Measurements from ENCODE around the gene TRIM47. TPM values are rescaled to one million over a fixed set of nuclear protein-coding genes. Genes with fewer than 3 reads are reported as not detected.

The TRIM47 gene
- total and polyA plus RNA-seq, 2 of the 13 experiments (the other 11 are each of a cell fraction or from before 2014, with no cell fraction given), result 33.5 to 82.0 TPM

DNA sequence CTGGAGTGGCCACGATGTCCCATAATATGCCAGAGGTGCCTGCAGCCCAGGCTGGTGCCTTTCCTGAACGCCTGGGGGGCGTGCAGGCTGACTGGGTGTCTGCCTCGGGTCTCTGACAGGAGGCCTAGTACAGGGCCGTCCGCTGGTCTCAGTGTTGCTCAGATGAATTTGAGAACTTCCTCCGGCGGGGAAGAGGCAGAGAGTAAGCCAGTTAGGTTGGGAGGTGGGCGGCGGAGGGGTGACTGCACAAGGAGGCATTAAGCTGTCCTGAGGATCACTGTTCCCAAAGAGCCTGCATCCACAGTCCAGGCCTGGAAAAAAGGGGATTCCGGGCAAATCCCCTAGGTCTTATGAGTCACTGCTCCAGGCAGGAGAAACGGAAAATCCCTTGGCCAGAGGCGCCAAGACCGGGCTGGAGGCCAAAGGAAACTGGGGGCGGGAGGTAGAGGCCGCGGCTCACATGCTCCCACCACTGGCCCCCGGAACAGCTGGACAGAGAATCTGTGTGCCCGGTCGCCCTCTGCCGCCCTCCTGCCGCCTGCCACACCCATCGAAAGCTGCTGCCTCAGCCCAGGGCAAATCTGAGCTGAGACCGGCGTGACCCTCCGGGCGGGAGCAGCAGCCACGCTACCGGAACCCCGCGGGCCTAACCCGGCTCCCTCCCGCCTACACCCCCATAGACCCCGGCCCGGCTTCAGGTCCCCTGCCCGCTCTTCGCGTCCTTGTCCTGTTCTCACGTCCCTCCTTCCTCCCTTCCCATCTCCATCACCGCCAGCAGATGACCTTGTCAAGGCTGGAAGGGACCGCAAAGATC lies 1.2 kb downstream of the TRIM47 start (continued):
- TF ChIP-seq, protein P1, sequence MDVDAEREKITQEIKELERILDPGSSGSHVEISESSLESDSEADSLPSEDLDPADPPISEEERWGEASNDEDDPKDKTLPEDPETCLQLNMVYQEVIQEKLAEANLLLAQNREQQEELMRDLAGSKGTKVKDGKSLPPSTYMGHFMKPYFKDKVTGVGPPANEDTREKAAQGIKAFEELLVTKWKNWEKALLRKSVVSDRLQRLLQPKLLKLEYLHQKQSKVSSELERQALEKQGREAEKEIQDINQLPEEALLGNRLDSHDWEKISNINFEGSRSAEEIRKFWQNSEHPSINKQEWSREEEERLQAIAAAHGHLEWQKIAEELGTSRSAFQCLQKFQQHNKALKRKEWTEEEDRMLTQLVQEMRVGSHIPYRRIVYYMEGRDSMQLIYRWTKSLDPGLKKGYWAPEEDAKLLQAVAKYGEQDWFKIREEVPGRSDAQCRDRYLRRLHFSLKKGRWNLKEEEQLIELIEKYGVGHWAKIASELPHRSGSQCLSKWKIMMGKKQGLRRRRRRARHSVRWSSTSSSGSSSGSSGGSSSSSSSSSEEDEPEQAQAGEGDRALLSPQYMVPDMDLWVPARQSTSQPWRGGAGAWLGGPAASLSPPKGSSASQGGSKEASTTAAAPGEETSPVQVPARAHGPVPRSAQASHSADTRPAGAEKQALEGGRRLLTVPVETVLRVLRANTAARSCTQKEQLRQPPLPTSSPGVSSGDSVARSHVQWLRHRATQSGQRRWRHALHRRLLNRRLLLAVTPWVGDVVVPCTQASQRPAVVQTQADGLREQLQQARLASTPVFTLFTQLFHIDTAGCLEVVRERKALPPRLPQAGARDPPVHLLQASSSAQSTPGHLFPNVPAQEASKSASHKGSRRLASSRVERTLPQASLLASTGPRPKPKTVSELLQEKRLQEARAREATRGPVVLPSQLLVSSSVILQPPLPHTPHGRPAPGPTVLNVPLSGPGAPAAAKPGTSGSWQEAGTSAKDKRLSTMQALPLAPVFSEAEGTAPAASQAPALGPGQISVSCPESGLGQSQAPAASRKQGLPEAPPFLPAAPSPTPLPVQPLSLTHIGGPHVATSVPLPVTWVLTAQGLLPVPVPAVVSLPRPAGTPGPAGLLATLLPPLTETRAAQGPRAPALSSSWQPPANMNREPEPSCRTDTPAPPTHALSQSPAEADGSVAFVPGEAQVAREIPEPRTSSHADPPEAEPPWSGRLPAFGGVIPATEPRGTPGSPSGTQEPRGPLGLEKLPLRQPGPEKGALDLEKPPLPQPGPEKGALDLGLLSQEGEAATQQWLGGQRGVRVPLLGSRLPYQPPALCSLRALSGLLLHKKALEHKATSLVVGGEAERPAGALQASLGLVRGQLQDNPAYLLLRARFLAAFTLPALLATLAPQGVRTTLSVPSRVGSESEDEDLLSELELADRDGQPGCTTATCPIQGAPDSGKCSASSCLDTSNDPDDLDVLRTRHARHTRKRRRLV (CRISPR knock-in tag; IDR thresholded peaks at IDR 0.05), result no peak
- TF ChIP-seq ATF1 (CRISPR knock-in tag; IDR thresholded peaks at IDR 0.05) (no peak), ZFYVE20 (CRISPR knock-in tag; IDR thresholded peaks at IDR 0.05; ENCODE audit: borderline replicate concordance, low read depth) (0 out of 2 replicates have a peak, but pooled peaks have one; percentile 14), ZKSCAN1 (IDR thresholded peaks at IDR 0.05; ENCODE audit: low read length) (no peak; the same call in 1 of the 2 replicates), MED1 (CRISPR knock-in tag; IDR thresholded peaks at IDR 0.05) (peak; percentile 10; the same call in 1 of the 2 replicates), ZNF644 (CRISPR knock-in tag; IDR thresholded peaks at IDR 0.05; ENCODE audit: low read depth) (no peak), ZNF354B (CRISPR knock-in tag; IDR thresholded peaks at IDR 0.05) (no peak), CSRNP1 (CRISPR knock-in tag; IDR thresholded peaks at IDR 0.05) (peak; percentile 94), SRSF4 (IDR thresholded peaks at IDR 0.05; ENCODE audit: low read depth, low read length, poor library complexity, severe bottlenecking) (peak; percentile 17), ESRRA (CRISPR knock-in tag; IDR thresholded peaks at IDR 0.05; ENCODE audit: low read depth) (no peak; the same call in 1 of the 2 replicates), SMARCE1 (IDR thresholded peaks at IDR 0.05; ENCODE audit: borderline replicate concordance) (no peak), ZNF558 (CRISPR knock-in tag; IDR thresholded peaks at IDR 0.05; ENCODE audit: borderline replicate concordance) (peak; percentile 60; the same call in 1 of the 2 replicates), MAF1 (CRISPR knock-in tag; IDR thresholded peaks at IDR 0.05; ENCODE audit: borderline replicate concordance) (no peak)
- TF ChIP-seq, protein P2, sequence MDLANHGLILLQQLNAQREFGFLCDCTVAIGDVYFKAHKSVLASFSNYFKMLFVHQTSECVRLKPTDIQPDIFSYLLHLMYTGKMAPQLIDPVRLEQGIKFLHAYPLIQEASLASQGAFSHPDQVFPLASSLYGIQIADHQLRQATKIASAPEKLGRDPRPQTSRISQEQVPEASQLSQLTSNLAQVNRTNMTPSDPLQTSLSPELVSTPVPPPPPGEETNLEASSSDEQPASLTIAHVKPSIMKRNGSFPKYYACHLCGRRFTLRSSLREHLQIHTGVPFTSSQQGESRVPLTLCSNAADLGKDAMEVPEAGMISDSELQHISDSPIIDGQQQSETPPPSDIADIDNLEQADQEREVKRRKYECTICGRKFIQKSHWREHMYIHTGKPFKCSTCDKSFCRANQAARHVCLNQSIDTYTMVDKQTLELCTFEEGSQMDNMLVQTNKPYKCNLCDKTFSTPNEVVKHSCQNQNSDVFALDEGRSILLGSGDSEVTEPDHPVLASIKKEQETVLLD (CRISPR knock-in tag; IDR thresholded peaks at IDR 0.05; ENCODE audit: low read depth), result peak; percentile 51
- TF ChIP-seq, protein P3, sequence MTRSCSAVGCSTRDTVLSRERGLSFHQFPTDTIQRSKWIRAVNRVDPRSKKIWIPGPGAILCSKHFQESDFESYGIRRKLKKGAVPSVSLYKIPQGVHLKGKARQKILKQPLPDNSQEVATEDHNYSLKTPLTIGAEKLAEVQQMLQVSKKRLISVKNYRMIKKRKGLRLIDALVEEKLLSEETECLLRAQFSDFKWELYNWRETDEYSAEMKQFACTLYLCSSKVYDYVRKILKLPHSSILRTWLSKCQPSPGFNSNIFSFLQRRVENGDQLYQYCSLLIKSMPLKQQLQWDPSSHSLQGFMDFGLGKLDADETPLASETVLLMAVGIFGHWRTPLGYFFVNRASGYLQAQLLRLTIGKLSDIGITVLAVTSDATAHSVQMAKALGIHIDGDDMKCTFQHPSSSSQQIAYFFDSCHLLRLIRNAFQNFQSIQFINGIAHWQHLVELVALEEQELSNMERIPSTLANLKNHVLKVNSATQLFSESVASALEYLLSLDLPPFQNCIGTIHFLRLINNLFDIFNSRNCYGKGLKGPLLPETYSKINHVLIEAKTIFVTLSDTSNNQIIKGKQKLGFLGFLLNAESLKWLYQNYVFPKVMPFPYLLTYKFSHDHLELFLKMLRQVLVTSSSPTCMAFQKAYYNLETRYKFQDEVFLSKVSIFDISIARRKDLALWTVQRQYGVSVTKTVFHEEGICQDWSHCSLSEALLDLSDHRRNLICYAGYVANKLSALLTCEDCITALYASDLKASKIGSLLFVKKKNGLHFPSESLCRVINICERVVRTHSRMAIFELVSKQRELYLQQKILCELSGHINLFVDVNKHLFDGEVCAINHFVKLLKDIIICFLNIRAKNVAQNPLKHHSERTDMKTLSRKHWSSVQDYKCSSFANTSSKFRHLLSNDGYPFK (CRISPR knock-in tag; IDR thresholded peaks at IDR 0.05; ENCODE audit: borderline replicate concordance), result peak; percentile 62; the same call in 1 of the 2 replicates

Data from HepG2 (cell line).